ENCODE measurements around the gene CISD3. TPM values are rescaled to one million over a fixed set of nuclear protein-coding genes. Genes with fewer than 3 reads are reported as not detected.
A peak's percentile ranks its signal among the peaks of the same experiment; 100 is the strongest.

CISD3 gene
- total and polyA plus RNA-seq, 2 of the 4 experiments (the other 2 are of a cell fraction) = 1.3 to 14.1 TPM

DNA sequence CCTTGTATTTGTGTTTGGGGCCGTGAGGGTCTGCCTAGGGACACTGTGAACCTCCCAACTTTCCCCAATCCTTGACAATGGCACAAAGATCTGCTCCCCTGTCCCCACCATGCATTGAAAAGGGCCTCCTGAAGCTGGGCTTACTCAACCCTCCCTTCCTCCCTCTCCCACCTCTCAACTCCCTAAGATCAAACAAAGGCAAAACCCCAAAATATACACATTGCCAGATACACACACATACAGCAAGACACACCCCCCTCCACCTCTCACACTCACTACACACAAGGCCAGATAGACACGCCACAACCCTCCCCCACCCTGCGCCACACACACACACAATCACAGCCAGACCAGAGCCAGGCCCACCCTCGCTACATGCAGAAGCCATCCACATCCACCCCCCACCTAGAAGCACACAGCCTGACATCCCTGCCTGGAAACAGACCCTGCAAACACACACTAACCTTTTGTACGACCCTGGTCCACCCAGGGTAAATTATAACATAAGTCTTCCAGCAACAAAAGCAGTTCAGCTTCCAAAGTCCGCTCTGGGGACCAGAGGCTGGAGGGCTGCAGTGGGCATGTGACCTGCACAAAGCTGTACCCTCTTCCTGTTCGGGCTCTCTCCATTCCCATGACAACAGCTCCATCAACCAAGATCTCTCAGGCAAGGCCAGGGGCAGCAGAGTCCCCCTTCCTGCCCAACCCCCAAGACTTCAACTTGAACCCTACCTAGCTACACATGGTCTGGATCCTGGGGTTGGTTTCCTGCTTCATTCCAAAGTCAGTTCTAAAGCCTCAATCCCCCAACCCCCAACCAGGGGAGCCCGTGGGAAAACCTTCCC, 16.1 kb downstream of the CISD3 start:
- dilution Hi-C loops (cut with HindIII; ENCODE audit: low sequenced_read_pairs, unreplicated experiment) = no loop called here
- Histone ChIP-seq H2AK5ac (ENCODE audit: low read depth, low read length) (peak overlapping the region; percentile 61; the same call in 1 of the 2 replicates), H3K27me3 (ENCODE audit: control insufficient read depth, insufficient read depth, low read length) (no peaks in the 10 kb centered on the region), H3K36me3 (ENCODE audit: control insufficient read depth, insufficient read depth, low read length) (no peaks in the 10 kb centered on the region), H3K56ac (ENCODE audit: extremely low read depth, insufficient read depth, low read length) (no peak overlapping the region), H4K91ac (ENCODE audit: insufficient read depth, low read depth, low read length) (no peak overlapping the region), H3K27ac (ENCODE audit: insufficient read depth, low read length) (no peak overlapping the region), H4K5ac (ENCODE audit: low read depth, low read length) (no peak overlapping the region), H3K14ac (replicated peaks; ENCODE audit: low read depth, low read length) (0 out of 2 replicates have a peak overlapping the region, but pooled peaks have one; percentile 3), H2BK120ac (ENCODE audit: low read depth, low read length) (no peak overlapping the region), H2BK5ac (ENCODE audit: low read depth, low read length, poor library complexity, severe bottlenecking) (no peak overlapping the region), H3K18ac (ENCODE audit: low read depth, low read length) (no peak overlapping the region), H2AFZ (replicated peaks; ENCODE audit: low read length, poor library complexity) (no peak overlapping the region), H2BK20ac (ENCODE audit: low read depth, low read length) (no peak overlapping the region), H3K9ac (ENCODE audit: low read depth, low read length) (peak overlapping the region; percentile 65), H3K4me3 (ENCODE audit: insufficient read depth, low read depth, low read length) (peak overlapping the region; percentile 91), H3K4me1 (ENCODE audit: control insufficient read depth, insufficient read depth, low read length) (peaks cover 25% of the 10 kb centered on the region), H4K20me1 (ENCODE audit: insufficient read depth, low read length) (peaks cover 59% of the 10 kb centered on the region), H4K8ac (ENCODE audit: low read depth in 2 of 2, low read length in 2 of 2) (no peak overlapping the region), H3K79me1 (ENCODE audit: low read depth in 1 of 2, low read length in 2 of 2) (peaks cover 5 to 60% of the 10 kb centered on the region in 2 experiments), H3K4me2 (ENCODE audit: low read depth, low read length) (peak overlapping the region; percentile 95), H3K23ac (ENCODE audit: low read depth, low read length) (peak overlapping the region; percentile 13; the same call in 1 of the 2 replicates), H3K9me1 (ENCODE audit: insufficient read depth, low read length) (peaks cover 22% of the 10 kb centered on the region), H2BK15ac (ENCODE audit: low read depth, low read length) (no peak overlapping the region), H2AK9ac (replicated peaks; ENCODE audit: low read depth, low read length, poor library complexity) (peak overlapping the region; percentile 73), H3K4ac (ENCODE audit: low read depth, low read length) (no peak overlapping the region), H3K9me3 (ENCODE audit: control insufficient read depth, insufficient read depth, low read length) (no peaks in the 10 kb centered on the region)
- POLR2A ChIA-PET (ENCODE audit: unreplicated experiment) = no interaction called here
- in situ Hi-C loops (cut with MboI; ENCODE audit: low sequenced_read_pairs) = no loop called here
- CTCF ChIA-PET = interaction anchor here (0.6 kb wide), 1 partner anchor 69 kb away, joined by 3 read pairs; no protein-coding TSS in a partner anchor
- DNase-seq = no peak
- TSS peak; percentile 24 for BruUV-seq (replicated peaks)
- TF ChIP-seq MAZ (IDR thresholded peaks at IDR 0.05; ENCODE audit: borderline replicate concordance, low read depth, low read length) (0 out of 2 replicates have a peak, but pooled peaks have one; percentile 4), MXI1 (IDR thresholded peaks at IDR 0.05; ENCODE audit: borderline replicate concordance, low read depth, low read length) (no peak), RAD21 (IDR thresholded peaks at IDR 0.05; ENCODE audit: low read length) (no peak), NFE2L2 (IDR thresholded peaks at IDR 0.05; ENCODE audit: low read depth, low read length) (no peak), CHD1 (IDR thresholded peaks at IDR 0.05; ENCODE audit: low read depth, low read length) (no peak), RFX5 (IDR thresholded peaks at IDR 0.05; ENCODE audit: low read depth, low read length) (no peak), BHLHE40 (IDR thresholded peaks at IDR 0.05; ENCODE audit: low read depth, low read length) (no peak), CEBPB (IDR thresholded peaks at IDR 0.05; ENCODE audit: low read depth, low read length) (no peak)
- TF ChIP-seq, protein P1, sequence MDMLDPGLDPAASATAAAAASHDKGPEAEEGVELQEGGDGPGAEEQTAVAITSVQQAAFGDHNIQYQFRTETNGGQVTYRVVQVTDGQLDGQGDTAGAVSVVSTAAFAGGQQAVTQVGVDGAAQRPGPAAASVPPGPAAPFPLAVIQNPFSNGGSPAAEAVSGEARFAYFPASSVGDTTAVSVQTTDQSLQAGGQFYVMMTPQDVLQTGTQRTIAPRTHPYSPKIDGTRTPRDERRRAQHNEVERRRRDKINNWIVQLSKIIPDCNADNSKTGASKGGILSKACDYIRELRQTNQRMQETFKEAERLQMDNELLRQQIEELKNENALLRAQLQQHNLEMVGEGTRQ (IDR thresholded peaks at IDR 0.05; ENCODE audit: low read depth, low read length) = peak; percentile 49; the same call in 1 of the 2 replicates
- TF ChIP-seq, protein P2, sequence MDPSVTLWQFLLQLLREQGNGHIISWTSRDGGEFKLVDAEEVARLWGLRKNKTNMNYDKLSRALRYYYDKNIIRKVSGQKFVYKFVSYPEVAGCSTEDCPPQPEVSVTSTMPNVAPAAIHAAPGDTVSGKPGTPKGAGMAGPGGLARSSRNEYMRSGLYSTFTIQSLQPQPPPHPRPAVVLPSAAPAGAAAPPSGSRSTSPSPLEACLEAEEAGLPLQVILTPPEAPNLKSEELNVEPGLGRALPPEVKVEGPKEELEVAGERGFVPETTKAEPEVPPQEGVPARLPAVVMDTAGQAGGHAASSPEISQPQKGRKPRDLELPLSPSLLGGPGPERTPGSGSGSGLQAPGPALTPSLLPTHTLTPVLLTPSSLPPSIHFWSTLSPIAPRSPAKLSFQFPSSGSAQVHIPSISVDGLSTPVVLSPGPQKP (IDR thresholded peaks at IDR 0.05; ENCODE audit: borderline replicate concordance, low read depth, low read length) = no peak
- TF ChIP-seq, protein P3, sequence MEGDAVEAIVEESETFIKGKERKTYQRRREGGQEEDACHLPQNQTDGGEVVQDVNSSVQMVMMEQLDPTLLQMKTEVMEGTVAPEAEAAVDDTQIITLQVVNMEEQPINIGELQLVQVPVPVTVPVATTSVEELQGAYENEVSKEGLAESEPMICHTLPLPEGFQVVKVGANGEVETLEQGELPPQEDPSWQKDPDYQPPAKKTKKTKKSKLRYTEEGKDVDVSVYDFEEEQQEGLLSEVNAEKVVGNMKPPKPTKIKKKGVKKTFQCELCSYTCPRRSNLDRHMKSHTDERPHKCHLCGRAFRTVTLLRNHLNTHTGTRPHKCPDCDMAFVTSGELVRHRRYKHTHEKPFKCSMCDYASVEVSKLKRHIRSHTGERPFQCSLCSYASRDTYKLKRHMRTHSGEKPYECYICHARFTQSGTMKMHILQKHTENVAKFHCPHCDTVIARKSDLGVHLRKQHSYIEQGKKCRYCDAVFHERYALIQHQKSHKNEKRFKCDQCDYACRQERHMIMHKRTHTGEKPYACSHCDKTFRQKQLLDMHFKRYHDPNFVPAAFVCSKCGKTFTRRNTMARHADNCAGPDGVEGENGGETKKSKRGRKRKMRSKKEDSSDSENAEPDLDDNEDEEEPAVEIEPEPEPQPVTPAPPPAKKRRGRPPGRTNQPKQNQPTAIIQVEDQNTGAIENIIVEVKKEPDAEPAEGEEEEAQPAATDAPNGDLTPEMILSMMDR (conservative IDR thresholded peaks at IDR 0.05; ENCODE audit: low read depth, low read length) = no peak
- intact Hi-C loops (cut with micrococcal nuclease) = no loop called here
- 50% methylated on average over 2 of the region's 8 CpGs; no CpG with 5 or more reads in 1 of the 2 experiments for WGBS, 2 experiments (ENCODE audit: extremely low coverage in 2 of 2, insufficient read length in 1 of 2)
- ATAC-seq (ENCODE audit: low read depth) = no peak
